Epithelial cell of esophagus (primary cell): Measurements from ENCODE around the gene HMCN1.

ENCODE experiments used
- DNase-seq: peaks from one replicate; pipeline ENCODE4 v3.0.0; 2010; ENCODE audit warnings: low read depth
- H3K4me3 ChIP-seq: 2 replicates; pipeline ENCODE4 v1.5.1; 2011; ENCODE audit warnings: mild to moderate bottlenecking, low read length, control low read depth
- CTCF ChIP-seq: IDR thresholded peaks from 2 replicates; pipeline ENCODE4 v1.5.1; 2011; ENCODE audit warnings: low read depth, mild to moderate bottlenecking, low read length, control low read depth, inconsistent platforms; ENCODE audit not compliant: insufficient read depth; ENCODE audit errors: missing control alignments

Gene HMCN1

GRCh38 chr1:185987611-185988321, 253.6 kb downstream of the HMCN1 start:
- no peak for TF ChIP-seq CTCF
- H3K4me3 ChIP-seq: no peak overlapping the region
- DNase-seq: no peak

GRCh38 chr1:185990565-185990964, 256.4 kb downstream of the HMCN1 start:
- H3K4me3 ChIP-seq: no peak overlapping the region
- TF ChIP-seq CTCF: no peak
- DNase-seq: no peak

- H3K4me3 ChIP-seq: no peak overlapping the region
- no peak for DNase-seq
- TF ChIP-seq CTCF: no peak
Observed at GRCh38 chr1:185991266-185991665, 257.1 kb downstream of the HMCN1 start.

GRCh38 chr1:185996211-185996610, 262.0 kb downstream of the HMCN1 start:
- H3K4me3 ChIP-seq: no peak overlapping the region
- DNase-seq: peak; percentile 87
- TF ChIP-seq CTCF: no peak

- DNase-seq: peak; percentile 8
- peak; percentile 29 for TF ChIP-seq CTCF
- no peak overlapping the region for H3K4me3 ChIP-seq
Observed at GRCh38 chr1:185998391-185998790, 264.2 kb downstream of the HMCN1 start.

GRCh38 chr1:186002406-186002805, 268.2 kb downstream of the HMCN1 start:
- H3K4me3 ChIP-seq: no peak overlapping the region
- no peak for DNase-seq
- TF ChIP-seq CTCF: no peak

- DNase-seq: peak; percentile 2
- H3K4me3 ChIP-seq: no peak overlapping the region
- TF ChIP-seq CTCF: no peak
Observed at GRCh38 chr1:186009039-186009737, 275.0 kb downstream of the HMCN1 start.
